ENCODE measurements around the gene JAM2.
"Not testable (repeated sequence)": the region's sequence is repeated elsewhere in the genome, so short reads cannot be mapped to it uniquely, and the experiment has no call there.

JAM2 gene, protein sequence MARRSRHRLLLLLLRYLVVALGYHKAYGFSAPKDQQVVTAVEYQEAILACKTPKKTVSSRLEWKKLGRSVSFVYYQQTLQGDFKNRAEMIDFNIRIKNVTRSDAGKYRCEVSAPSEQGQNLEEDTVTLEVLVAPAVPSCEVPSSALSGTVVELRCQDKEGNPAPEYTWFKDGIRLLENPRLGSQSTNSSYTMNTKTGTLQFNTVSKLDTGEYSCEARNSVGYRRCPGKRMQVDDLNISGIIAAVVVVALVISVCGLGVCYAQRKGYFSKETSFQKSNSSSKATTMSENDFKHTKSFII

DNA sequence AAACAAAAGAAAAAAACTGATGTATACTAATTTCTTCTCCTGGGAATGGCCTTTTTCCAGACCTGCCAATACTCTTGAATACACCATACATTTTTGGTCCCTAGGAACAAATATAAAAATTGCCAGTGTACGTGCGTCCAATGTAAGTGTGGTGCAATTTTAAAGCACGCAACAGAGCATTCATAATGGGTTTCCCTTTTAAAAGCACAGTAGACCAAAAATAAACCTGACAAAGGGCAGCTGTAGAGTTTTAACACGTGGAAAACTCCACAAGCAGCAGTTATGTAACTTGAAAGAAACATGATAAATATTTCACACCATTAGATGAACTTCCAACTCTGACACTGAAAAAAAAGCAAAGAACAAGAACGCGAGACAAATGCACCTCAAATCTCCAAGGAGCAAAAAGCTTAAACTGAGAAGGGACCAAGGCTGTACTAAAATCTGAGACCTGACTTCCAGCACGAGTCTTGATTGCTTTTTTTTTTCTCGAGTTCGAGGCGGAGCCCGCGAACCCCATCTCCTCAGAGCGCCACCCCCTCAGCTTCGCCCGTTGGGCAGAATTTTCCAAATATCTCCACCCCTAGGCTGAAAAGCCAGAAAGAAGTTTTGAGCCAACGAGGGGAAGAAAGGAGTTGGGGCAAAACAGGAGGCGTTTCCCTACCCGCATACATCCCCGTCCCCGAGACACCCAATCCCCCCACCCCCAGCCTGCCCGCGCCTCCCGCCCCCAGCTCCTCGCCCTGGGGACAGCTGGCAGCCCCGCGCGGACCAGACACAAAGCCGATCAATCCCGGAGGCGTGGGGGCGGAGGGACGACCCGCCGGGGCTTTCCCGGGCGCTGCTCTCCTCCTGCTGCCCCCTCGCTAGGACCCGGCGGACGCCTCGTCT, at the start of gene JAM2:
TSS of gene JAM2 (plus strand) at position 599 of the 891 bp plus-strand sequence. CDS start 564 bp downstream, outside the sequence.
- peak; percentile 10 for DNase-seq (ENCODE audit: low spot score)

DNA sequence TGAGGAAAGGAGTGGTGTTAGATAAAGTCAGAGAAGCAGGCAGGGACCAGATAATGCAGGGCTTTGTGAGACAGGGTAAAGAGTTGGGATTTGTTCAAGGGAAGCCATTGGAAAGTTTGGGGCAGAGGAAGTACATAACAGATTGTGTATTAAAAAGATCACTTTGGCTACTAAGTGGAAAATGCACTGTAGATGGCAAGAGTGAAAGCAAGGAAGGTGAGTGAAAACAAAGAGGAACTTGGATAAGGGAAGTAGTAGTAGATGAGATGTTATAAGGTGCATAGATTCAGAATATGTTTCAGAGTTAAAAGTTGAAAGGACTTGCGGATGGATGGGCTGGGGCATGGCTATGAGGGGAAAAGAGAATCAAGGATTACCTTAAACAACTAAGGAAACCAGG, 49.2 kb upstream of the JAM2 start:
- DNase-seq (ENCODE audit: low spot score), result no peak

DNA sequence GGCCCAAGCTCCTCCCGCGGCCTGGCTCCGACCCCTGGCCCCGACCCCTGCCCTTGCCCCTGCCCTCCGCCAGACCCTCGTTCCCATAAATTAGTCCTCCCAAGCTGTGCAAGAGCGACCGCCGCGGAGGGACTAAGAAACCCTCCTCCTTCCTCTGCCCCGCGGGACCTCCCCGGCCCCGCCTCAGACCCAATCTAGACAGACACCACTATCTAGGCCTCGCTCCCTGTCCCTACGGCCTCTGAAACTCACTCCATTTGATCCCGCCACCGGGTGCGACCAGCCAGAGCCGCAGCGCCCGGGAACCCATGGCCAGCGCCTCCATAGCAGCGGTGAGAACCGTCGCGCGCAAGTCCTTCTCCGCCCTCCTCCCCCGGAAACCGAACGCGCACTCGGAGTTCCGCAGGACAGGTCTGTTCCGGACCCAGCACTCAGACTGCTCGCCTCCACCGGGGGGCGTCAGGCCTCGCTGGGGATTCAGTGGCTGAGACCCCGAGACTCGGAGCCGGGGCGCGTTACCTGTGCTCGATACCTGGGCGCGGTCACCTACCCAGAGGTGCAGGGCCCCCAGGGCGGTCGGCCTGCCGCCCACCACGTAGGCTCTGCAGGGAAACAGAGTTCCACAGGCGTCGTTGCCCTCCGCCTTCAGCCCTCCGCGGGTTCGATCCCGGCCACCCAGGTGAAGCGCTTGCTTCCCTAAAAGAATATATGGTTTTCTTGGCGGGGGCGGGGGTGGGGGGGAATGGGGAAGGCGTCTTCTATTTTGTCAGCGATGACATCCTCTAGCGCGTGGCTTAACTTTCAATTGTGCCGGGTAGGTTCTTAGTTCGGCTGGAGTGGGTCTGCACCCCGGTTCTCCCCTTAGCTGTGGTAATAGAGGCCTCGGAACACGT, 31.7 kb upstream of the JAM2 start, which contains the start of gene MRPL39:
TSS of gene MRPL39 (minus strand) at position 331 of the 893 bp plus-strand sequence. CDS start at position 325, 6 bp downstream.
- DNase-seq (ENCODE audit: low spot score), result peak; percentile 60

- peak; percentile 31 for DNase-seq (ENCODE audit: low spot score)
Measured at GRCh38 chr21:25608044-25608737, 30.9 kb upstream of the JAM2 start.

DNA sequence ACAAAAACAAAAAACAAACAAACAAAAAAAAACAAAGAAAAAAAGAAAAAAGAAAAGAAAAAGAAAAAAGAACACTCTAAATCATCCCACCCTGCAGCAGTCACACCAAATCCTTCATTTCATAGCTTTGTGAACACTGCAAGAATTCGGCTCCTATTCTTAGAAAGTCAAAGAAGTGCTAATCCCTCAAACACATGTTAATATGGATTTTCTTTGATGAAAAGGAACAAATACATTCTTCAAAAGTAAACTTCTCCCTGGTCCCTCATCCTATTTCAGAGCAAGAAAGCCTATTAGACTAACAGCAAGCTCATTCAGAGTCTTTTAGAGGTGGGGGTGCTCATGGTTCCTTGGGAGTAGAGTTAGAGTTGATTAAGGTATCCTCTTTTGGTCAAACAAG, 24.6 kb upstream of the JAM2 start:
- DNase-seq (ENCODE audit: low spot score), result no peak

- no peak for DNase-seq (ENCODE audit: low spot score)
Measured at GRCh38 chr21:25615880-25616279, 23.2 kb upstream of the JAM2 start.

- DNase-seq (ENCODE audit: low spot score), result no peak
Measured at GRCh38 chr21:25619198-25619597, 19.9 kb upstream of the JAM2 start.

DNA sequence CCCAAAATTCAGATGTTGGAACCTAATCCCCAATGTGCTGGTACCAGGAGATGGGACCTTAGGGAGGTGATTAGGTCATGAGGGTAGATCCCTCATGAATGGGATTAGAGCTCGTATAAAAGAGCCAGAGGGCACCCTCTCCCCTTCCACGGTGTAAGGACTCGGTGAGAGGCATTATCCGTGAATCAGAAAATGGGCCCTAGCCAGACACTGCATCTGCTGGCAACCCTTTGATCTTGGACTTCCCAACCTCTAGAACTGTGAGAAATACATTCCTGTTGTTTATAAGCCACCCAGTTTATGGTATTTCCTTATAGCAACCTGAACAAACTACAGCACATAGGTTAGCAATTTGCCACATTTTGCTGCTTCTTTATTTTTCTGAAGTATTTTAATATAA, 14.5 kb upstream of the JAM2 start:
- no peak for DNase-seq (ENCODE audit: low spot score)

GRCh38 chr21:25625036-25625435, 14.0 kb upstream of the JAM2 start:
- DNase-seq (ENCODE audit: low spot score), result no peak

GRCh38 chr21:25625776-25626555, 13.1 kb upstream of the JAM2 start:
- DNase-seq (ENCODE audit: low spot score), result not testable (repeated sequence)

- no peak for DNase-seq (ENCODE audit: low spot score)
Measured at GRCh38 chr21:25626757-25627156, 12.3 kb upstream of the JAM2 start.

- DNase-seq (ENCODE audit: low spot score), result no peak
Measured at GRCh38 chr21:25632296-25632695, 6.8 kb upstream of the JAM2 start.

DNA sequence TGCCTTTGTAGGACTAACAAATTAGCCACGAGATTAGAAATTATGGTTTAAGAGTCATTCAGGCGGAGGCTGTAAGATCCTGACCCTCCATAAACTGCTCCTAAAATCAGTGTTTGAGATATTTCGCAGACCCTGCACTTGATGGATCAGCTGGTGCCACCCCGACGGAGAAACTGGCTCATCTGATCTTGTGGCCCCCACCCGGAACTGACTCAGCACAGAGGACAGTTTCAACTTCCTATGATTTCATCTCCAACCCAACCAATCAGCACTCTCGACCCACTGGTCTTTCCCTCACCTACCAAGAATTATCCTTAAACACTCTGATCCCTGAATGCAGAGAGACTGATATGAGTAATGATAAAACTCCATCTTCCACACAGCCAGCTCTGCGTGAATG, 3.7 kb upstream of the JAM2 start:
- no peak for DNase-seq (ENCODE audit: low spot score)

DNA sequence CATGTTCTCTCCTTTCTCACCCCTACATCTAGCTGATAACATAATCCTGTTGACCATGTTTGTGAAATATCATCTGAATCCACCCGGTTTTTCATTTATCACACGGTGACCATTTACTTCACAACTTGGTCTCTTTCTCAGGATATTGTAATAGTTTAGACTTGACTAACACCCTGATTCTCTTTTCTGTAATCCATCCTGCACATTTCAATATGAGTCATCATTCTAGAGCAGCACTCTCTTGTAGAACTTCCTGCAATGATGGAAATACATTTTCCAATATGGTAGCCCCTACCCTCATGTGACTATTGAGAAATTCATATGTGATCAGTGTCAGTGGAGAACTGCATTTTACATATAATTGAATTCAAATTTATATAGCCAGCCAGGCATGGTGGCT, 2.3 kb upstream of the JAM2 start:
- no peak for DNase-seq (ENCODE audit: low spot score)

DNA sequence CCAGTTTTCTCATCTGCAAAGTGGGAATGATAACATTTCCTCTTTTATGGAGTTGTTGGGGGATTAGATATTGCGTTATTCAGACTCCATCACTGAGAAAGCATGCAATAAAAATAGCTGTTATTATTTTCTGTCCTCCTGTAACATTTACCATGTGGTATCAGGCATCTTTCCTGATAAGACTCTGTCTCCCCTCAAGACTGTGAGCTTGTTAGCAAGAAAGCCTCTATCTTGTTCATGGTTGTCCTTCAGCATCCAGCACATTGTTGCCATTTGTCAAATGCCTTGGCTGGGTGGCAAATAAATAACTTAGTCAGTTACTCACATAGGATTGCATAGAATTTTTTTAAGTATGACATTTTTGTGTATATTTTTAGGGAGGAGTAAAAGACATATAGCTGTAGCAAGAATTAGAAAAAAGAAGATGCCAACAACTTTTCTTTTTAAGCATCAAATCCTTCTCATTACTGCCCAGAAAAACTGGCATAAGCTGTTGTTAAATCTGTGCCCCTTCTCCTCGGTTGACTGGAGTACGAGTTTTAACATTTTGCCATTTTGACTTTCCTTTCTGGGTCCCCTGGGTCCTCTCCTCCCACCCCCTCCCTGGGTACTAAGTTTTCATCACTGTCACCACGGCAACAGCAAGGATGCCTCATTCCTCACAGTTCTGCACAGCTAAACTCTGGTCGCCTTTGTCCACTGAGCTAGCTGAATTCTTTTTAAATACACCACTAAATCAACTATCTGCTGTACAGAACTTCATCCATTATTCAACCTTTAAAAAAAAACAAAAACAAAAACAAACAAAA, 1.0 kb upstream of the JAM2 start:
- no peak for DNase-seq (ENCODE audit: low spot score)

GRCh38 chr21:25639551-25640201, 618 bp downstream of the JAM2 start:
- no peak for DNase-seq (ENCODE audit: low spot score)

DNA sequence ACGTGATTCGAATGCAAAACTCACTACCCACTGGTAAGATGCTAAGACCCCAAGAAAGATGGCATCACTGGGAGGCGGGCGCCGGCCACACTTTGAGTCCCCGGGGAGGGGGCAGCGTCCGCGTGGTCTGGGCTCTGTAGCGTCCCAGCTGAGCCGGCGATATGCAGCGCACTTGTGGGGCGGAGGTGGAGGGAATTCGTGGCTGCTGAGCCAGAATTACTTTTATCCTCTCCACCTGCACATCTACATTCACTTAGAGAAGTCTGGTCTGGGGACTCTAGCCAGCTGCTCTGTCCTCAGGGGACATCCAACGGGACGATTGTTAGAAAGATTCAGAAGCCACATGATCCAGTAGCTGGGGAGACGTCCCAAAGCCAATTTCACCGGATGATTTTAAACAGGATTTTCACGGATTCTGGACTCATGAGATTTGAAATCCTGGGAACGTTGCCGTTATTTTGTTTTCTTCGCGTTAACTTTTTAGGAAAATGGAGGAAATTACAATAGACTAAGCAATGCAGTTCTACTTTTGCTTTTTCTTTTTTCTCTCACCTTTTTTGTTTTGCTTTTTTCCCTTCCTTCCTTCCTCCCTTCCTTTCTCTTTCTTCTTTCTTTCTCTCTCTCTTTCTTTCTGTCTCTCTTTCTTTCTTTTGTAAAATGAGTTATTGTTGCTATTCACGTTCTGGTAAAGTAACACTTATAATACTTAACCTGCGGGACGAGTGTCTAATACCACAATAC, 1.3 kb downstream of the JAM2 start:
- no peak for DNase-seq (ENCODE audit: low spot score)

DNA sequence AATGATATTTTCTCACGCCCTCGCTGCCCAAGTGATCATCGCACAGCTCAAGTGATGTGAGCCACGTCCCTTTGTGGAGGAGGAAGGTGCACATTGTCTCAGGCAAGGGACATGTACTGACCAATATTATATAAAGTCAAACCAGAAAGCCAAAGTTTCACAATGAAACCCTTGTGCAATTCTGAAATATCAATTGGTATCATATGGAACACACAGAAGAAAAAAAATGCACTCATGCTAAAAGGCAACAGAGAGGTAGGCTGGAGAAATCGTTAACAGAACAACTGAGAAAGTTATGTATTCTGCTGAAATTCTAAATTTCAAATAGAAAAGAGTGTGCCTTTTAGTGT, 1.9 kb downstream of the JAM2 start:
- DNase-seq (ENCODE audit: low spot score), result no peak

GRCh38 chr21:25643486-25643885, 4.4 kb downstream of the JAM2 start:
- no peak for DNase-seq (ENCODE audit: low spot score)

Measured in HuH-7.5 (cell line).